HL-60 (cell line): Measurements from ENCODE around the gene ATG5.

Experiments used
- CTCF ChIP-seq: IDR thresholded peaks from one replicate; pipeline ENCODE4 v1.5.1; 2011; ENCODE audit warnings: low read length, control low read depth, inconsistent platforms; ENCODE audit not compliant: insufficient read depth
- GABPA ChIP-seq: IDR thresholded peaks from 2 replicates; pipeline ENCODE4 v1.6.1; 2012; ENCODE audit warnings: low read depth
- POLR2AphosphoS5 ChIP-seq: IDR thresholded peaks from 2 replicates; pipeline ENCODE4 v1.6.1; 2012; ENCODE audit warnings: low read depth
- REST ChIP-seq: IDR thresholded peaks from 2 replicates; pipeline ENCODE4 v1.6.1; 2012; ENCODE audit warnings: low read depth; ENCODE audit not compliant: insufficient replicate concordance
- SPI1 ChIP-seq: IDR thresholded peaks from 2 replicates; pipeline ENCODE4 v1.6.1; 2012; ENCODE audit warnings: low read depth, mild to moderate bottlenecking, borderline replicate concordance

GRCh38 chr6:106165885-106166485 lies 159.6 kb downstream of the ATG5 start:
- TF ChIP-seq CTCF (no peak), GABPA (no peak), REST (no peak), POLR2AphosphoS5 (no peak), SPI1 (no peak)
